SK-N-MC (cell line): ENCODE data around the gene SLC9A5.

ENCODE experiments used
- EZH2 ChIP-seq: fragments of 200-600 bp; sonication (generic); IDR thresholded peaks from one replicate; pipeline ENCODE4 v1.6.1; 2017; ENCODE audit warnings: antibody characterized with exemption
- FOXP2 ChIP-seq: optimal IDR thresholded peaks from 2 replicates; pipeline ENCODE3; 2011; ENCODE audit warnings: mild to moderate bottlenecking, moderate library complexity; ENCODE audit not compliant: insufficient read depth; ENCODE audit errors: extremely low read length, control extremely low read depth
- POLR2AphosphoS5 ChIP-seq: IDR thresholded peaks from 2 replicates; pipeline ENCODE4 v1.6.1; 2012; ENCODE audit warnings: mild to moderate bottlenecking, low read depth, low read length, borderline replicate concordance

DNA sequence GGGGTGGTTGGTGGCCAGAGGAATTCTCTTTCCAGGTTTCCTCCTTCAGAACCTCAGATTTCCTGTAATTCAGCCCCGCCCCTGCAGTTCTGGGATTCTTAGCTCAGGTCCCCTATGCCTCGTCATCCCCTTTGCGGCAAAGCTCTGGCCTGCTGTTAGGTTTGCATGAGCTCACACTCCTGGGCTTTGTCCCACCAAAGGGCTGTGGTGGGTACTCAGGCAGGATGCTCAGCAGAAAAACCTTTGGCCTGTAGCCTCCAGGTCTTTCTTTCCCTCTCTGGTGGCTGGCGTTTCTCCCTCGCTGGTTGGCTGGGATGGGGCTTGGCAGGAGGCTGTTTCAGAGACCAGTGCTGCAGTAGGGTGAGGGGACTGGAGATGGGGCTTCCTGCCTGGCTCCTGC is 21.0 kb downstream of the SLC9A5 start:
- TF ChIP-seq POLR2AphosphoS5, result no peak
- no peak for TF ChIP-seq EZH2
- no peak for TF ChIP-seq FOXP2
